ENCODE results near the gene ELMO1.

ELMO1 gene

DNA sequence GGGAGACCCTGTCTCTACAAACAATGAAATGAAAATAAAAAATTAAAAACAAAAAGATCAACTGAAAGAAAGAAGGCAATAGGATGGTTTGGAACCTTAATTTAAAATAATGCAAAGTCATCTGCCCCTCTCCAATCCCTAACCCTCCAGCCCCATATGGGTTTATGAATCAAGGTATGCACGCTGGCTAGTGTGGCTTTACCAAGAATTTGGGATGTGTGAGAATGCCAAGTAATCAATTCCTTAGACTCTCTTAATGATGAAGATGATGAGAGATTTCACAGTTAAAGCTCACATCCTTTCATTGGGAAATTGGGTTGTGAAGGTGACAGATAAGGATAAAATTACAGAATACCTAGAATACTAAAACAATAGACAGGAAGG lies 577.3 kb downstream of the ELMO1 start:
- no peak for DNase-seq (ENCODE audit: low read depth)

DNA sequence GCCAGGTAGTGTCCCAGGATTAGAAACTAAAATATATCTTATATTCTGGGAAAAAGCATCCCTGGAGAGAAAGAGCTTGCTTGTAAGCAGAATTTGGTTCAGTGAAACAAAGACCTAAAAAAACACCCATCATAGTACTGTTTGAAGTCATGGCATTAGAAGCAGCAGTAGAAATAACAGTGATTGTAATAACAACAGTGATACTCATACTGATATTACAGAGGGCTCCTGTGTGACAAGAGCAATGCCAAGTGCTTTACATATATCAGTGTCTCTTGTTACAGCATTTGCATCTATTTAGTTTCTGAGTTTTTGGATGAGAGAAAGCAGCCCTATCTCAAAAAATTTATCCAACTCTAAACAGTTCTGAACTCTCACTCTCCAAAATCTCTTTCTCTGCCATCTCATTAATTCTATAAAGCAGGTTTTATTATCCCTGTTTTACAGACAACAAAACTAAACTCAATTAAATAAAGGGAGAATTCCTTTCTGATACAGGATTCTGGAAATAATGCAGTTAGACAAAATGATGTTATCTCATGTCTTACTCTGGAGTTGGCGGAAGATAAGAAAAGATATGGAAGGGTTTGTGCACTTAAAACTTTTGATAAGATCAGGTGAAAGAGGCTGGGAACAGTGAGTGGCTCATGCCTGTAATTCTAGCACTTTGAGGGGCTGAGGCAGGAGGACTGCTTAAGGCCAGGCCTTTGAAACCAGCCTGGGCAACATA lies 577.9 kb downstream of the ELMO1 start:
- no peak for DNase-seq (ENCODE audit: low read depth)

DNA sequence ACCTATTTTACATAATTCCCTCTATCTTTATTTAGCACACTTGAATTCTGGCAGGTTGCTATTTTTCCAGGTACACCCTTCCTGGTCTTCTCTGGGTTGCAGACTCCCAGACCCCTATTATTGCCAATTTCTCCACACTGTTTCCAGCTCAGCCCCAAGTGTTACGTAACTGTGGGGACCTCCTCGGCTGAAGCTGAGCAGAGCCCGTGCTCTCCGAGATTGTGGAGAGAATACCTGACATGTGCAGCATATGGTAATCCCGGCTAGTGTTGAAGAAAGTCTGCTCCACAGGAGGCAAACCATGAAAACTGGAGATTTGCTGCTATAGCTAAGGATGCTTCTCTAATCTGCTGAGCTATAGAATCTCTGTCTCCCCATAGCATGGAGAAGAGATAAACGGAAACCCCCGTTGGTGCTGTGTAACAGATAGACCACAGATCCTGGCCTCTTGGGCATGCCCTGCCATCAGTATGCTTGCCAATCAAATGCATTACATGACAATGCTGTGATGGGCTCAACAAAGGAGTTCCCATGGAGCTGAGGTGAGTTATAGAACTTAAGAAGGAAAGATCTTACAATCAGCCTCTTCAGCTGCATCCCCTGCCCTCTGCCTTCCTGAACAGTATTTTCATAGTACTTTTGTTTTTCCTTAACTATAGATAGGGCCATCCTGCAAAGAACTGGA lies 579.8 kb downstream of the ELMO1 start:
- no peak for DNase-seq (ENCODE audit: low read depth)

DNA sequence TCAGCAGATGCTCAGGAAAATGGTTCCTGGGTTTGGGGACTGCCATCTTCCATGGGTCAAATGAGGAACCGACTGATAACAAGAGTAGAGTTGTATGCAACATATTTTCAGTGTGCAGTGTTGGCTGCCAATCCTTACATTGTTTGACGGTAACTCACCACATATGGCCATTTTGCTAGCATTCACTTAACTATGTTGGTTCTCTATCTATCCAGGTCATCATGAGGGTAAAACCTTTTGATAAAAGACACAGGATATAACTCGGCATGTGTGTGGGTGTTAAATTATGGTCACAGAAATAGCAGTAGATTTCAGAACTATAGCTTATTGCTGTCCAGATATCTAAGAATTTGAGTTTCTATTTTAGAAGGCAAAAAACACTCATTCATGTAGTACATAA lies 583.6 kb downstream of the ELMO1 start:
- DNase-seq (ENCODE audit: low read depth): no peak

DNA sequence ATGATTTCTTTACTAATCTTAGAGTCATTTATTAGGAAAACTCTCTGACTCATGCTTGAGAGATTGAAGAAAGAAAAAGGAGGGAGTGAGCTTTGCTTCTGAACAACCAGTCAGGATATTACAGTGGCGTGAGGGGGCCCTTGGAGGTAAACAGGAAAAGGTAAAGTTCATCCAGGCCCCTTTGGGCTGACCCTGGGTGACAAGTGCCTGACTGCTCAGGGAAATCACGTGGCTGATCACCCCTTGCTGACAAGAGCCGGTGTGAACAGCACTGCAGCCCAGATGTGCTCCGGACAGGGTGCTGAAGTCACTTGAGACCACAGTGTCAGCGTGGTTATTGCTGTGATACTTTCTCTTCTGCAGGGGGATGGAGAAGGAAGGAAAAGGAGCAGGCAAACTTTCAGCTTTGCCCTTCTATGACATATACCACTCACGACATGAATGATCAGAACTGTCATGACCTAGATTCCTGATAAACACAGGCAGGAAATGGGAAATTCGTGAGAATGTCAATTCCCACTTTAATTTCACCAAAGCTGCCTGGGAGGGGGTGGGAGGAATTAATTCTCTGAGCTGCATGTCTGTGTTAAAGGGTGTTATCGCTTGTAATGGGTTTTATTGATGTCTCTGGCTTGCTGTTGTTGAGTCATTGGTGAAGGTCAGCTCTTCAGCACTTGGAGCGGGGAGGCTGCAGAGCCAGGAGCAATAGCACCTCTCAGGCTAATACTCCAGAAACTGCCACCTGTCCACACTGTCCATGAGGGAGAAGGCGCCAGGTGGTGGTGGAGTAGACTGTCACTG lies 584.6 kb downstream of the ELMO1 start:
- no peak for DNase-seq (ENCODE audit: low read depth)

DNA sequence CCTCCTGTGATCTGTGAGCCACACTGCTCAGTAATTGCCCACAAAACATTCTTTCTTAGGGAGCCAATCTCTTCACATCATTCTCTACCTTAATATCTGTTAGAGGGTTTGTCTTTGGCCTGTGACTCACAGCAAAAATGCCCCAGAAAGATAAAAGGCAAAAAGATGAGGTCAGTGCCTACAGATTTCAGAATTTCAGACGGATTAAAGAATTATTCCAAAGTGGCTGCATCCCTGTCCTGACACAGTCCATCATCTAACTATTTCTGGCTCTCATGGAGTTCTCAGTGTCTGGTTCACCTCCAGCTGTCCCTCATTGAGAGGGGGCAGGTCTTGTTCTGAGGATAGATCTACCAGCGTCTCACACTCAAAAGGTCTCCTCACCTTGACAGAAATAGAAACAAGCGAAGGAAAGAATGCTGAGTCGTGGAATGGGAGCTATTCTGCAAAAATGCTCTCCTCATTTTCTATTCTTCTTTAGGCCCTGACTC lies 585.8 kb downstream of the ELMO1 start:
- no peak for DNase-seq (ENCODE audit: low read depth)

DNA sequence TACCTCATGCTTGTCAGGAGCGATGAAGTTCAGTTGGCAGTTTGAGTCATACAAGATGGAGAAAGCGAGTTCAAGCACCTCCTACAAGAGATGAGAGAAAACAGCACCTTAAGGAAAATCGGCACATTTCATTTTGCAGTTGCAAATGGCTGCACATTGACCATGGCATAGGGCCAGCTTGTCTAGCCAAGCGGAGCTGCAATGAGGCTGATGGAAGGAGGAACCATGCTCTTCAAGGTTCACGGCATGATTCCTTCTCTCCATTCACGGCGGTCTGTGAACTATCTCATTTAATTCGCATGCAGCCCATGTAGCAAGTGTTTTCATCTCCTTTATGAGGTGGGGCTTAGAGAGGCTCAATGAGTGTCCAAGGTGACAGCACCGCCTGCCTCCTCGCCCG lies 587.0 kb downstream of the ELMO1 start:
- DNase-seq (ENCODE audit: low read depth): no peak

DNA sequence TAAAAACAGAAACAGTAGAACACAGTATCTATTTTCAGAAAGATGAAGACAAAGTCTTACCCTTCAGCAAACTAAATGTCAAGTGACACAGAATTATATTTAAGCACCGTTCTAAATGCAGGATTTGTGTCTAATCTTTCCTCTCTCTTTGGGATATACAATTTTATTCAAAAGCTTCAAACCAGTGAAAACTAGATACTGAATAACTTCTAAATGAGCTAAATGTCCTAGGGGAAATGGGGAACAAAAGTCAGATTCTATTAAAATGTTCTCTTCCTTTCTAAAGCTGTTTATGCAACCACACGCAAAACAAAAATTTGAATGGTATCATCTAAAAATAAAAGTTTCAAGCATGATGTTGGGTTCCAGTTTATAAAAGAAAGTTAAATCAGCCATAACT lies 588.0 kb downstream of the ELMO1 start:
- no peak for DNase-seq (ENCODE audit: low read depth)

DNA sequence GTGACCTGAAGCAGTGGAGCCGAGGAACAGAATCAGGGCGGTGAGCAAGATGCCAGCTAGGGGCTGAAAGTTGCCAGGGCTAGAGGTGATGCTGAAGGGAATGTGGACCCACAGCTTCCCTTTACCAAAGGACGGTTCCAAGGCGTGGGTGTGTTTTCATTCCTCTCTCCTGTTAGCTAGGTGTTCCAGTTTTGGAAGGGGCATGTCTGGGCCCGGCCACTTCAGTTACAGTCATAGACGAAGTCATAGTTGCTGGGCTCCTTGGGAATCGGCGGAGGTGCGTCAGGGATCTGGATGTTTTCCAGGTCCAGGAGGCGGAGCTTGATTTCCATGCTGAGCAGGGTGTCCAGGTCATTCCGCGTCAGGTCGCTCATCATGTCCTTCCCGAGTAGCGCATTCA lies 593.3 kb downstream of the ELMO1 start:
- no peak for DNase-seq (ENCODE audit: low read depth)

DNA sequence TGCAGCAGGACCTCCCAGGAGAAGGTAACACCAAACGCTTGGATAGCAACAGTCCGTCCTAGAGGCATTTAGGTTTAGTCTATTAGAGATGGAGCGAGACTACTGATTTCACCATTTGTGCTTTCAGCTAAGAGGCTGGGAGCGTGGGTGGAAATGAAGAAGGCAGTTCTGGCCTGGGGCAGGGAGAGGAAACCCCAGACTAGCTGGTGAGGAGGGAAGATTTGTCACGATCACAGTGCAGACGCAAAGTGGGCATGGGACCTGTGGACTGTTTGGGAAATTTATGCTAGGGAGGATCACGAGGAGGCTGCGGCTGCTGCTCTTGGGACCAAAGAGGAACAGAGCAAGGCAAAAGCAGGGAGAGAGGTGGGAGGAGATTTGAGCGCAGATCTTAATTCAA lies 594.0 kb downstream of the ELMO1 start:
- DNase-seq (ENCODE audit: low read depth): no peak

DNA sequence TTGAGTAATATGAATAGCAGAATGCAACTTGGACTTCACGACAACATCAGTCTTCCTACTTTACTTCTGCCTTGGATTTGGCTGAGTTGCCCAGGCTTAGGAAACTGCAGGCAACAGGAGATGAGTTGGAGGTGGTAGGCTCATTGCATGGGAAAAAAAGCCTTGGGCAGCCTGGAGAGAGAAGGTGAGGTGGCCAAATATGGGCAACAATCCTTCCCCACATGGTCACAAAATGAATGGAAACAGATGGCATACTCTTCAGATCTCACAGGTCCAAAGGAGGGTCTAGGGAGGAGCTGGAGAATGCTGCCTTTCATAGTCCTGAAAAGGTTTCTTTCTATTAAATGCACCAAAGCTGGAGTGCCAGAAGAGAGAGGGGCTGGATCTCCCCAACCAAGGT lies 595.7 kb downstream of the ELMO1 start:
- no peak for DNase-seq (ENCODE audit: low read depth)

DNA sequence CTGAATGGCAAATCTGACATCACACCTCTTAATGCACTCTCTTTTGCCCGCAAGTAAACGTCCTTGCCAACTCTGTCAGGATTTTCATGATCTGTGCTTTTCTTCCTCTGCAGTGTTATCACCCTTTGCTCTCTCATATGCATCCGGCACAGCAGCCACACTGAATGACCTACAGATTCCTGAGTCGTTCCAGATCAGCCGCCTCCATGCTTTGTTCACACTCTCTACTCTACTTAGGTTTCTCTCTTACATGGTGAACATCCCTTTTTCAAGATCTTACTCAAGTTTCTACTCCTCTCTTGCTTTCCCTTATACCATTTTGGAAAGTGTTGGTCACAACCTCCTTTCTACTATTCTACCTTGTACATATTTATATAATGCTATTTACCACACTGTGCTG lies 596.6 kb downstream of the ELMO1 start:
- DNase-seq (ENCODE audit: low read depth): peak; percentile 23

DNA sequence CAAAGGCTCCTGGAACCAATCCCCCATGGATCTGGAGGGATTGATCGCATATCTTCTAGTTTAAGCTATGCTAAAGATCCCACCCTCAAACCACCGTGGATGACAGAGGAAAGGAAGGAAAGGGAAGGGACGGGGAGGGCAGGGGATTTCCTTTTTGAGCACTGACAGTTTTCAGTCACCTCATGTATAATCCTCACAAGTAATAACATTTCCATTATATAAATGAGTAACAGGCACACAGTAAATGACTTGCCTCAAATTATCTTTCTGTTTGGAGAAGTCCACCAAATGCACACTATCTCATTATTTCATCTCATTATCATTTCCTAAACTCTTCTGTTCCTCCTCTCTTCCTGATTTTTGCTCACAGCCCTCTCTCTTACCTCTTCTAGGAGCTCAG lies 597.3 kb downstream of the ELMO1 start:
- no peak for DNase-seq (ENCODE audit: low read depth)

DNA sequence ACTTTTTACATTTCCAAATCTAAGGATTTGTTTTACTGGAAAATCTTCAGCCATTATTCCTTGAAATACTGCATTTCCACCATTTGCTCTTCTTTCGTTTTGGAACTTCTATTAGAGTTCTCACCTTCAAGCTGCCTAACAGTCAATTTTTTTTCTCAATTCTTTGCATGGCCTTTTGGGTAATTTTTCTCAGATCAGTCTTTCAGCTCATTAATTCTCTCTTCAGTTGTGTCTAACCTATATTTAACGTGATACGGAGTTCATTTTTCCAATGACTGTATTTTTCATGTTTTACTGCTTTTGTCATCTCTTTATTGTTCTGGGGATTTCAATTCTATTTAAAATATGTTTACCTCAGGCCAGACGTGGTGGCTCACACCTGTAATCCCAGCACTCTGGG lies 600.7 kb downstream of the ELMO1 start:
- DNase-seq (ENCODE audit: low read depth): no peak

DNA sequence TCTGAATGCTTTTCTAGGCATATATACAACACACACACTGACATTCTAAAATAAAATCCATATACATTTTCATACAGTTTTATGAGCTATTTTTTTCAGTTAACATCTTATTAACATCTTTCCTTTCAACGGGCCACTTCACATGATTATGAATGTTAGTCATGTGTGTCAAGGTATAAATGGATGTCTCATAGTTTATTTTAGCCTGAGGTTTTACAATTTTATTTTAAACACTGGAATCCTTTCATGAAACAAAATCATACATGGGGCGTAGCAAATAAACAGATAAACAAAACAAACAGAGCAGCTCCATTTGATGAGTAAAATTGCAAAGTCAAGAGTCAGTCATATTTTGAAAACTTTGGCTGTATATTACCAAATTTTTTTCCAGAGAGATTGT lies 604.3 kb downstream of the ELMO1 start:
- DNase-seq (ENCODE audit: low read depth): no peak

DNA sequence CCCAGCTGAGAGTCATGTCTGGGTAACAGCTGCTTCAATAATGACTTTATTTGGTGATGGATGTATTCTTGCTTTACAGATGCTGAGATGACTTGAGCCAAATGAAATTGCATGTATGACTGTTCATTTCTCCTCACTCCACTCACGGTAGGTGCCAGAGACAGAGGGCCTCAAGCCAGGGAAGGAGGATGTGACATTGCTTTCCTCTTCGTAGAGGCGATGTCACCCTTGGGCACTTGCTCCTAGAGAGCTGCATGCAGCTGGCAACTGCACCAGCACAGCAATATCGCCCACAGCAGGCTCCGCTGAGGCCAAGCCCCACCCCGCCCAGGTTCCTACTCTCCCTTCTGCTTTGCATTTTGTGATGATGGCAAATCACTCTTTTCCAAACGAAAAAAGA lies 607.8 kb downstream of the ELMO1 start:
- no peak for DNase-seq (ENCODE audit: low read depth)

DNA sequence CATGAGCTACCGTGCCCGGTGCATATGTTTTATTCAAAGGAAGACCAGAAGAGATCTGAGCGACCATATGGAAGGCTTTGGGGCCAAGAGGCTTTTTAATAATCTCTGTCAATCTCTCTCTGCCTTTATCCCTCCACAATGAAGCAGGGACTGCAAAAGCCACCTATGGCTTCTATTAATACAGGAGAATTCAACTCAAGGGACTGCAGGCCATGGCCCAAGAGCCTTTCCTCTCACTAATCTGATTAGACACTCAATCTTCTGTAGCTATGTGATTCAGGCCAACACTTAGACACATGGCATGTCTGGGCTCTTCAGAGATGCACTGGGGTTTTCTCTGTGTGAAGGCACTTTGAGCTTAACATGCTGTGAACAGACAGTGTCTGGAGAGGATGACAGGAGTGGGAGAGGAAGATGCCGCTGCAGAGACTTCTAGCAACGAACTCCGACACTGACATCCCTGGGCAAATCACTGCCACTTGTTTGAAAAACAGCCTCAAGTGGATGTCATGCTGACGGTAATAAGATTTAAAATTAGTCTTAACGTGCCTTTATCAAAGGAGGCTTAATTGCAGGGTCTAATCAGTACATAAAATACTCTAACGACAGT lies 609.9 kb downstream of the ELMO1 start:
- no peak for DNase-seq (ENCODE audit: low read depth)

DNA sequence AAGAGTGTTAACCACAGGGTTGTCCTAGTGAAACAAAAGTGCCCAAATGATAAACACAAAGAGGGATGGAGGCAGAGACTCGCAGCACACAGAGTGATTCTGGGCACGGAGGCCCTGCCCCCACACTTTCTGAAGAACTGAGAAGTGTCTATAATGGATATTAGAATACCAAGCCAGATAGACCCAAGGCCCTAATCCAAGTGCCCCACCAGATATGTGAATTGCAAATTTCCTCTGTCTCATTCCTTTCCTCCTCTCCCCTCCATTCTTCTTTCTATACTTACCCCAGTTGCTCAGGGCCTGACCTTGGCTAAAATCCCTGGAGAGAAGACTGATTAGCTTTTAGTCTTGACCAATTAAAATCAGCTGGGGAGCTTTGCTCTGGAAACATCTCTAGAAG lies 617.6 kb downstream of the ELMO1 start:
- no peak for DNase-seq (ENCODE audit: low read depth)

DNA sequence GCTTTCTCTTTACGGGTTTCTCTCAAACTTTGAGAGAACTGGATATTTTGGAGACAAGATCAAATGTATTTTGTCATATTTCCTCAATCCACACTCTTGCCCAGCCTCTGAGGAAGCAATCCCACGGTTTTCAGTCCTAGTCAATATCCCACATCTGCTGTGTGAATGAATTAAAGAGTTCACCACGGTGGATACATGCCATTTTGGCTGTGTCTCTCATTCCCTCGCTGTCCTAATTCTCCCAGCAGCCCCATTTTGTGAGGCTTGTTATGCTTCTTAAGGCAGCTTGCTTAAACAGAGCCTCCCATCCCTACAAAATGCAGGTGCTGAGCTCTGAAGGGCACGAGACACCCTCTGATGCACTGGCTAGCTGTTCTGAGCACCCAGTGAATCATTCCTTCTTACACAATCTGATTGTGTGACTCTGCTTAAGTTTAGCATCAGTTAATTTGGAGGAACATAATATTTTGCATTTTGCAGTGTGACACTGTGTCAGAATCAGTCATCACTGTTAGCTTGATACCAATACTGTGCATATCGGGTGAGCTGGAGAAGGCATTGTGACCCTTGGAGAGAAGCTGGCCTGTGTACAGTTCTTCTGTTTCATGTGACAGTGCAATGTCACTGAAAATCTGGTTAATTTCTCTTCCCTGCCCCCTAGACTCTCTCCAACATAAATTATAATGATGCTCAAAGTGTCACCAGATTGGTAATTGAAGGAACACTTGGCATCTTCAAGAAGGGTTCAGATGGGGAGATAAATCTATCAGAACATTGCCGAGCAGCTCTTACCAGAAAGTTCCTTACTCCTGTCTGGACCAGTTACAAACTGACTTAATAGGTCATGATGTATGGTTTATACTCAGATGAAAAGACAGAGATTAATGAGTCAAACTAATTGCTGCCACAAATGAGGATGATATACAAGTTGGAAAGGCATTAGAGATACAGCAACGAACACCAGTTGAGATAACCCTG lies 620.6 kb downstream of the ELMO1 start:
- no peak for DNase-seq (ENCODE audit: low read depth)

DNA sequence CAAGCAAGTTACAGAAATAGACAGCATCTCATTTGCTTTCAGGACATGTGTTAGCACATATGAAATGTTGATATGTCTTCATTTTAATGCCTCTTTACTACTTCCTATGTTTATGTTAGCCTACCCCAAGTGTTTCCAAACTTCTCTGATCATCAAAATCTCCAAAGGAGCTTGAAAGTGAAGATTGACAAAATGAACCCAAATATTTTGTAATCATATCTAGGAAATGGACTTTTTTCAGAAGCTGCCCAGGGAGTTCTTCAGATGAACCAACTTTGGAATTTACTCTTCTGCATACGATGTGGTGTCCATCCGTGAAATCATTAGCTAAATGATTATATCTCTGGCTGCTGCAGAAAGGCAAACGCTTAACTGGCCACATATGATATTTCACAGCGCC lies 623.2 kb downstream of the ELMO1 start:
- no peak for DNase-seq (ENCODE audit: low read depth)

DNA sequence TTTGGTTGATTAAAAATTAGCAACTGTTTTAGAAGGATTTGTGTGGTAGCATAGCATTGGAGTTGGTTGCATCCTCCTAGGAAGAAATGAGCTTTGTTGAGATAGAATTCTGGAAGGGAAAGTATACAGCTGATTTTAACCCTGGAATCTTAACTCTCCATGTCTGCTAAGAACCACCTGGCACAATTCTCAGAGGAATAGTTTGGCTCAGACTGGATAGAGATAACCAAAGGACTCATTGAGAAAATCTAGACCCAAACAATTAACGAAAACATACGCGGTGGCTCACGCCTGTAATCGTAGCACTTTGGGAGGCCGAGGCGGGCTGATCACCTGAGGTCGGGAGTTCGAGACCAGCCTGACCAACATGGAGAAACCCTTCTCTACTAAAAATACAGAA lies 625.3 kb downstream of the ELMO1 start:
- DNase-seq (ENCODE audit: low read depth): no peak
